HFFc6 (cell line): Measurements from ENCODE around the gene PARD3B. TPM values are rescaled to one million over a fixed set of nuclear protein-coding genes. Genes with fewer than 3 reads are reported as not detected.

Experiments
- DNase-seq: peaks from one replicate; pipeline ENCODE4 v3.0.0-alpha.2; 2018
- H3K27ac Mint-ChIP-seq: 2 replicates; pipeline ENCODE4 v1.8.0; 2020; ENCODE audit warnings: mild to moderate bottlenecking, mixed read lengths
- H3K27me3 Mint-ChIP-seq: 2 replicates; pipeline ENCODE4 v1.8.0; 2021; ENCODE audit warnings: mild to moderate bottlenecking, moderate library complexity, mixed read lengths; ENCODE audit not compliant: insufficient read depth
- H3K36me3 Mint-ChIP-seq: 2 replicates; pipeline ENCODE4 v1.8.0; 2021; ENCODE audit warnings: low read depth, mixed read lengths
- H3K4me1 Mint-ChIP-seq: 2 replicates; pipeline ENCODE4 v1.8.0; 2020; ENCODE audit warnings: low read depth, mixed read lengths
- H3K4me3 Mint-ChIP-seq: 2 replicates; pipeline ENCODE4 v1.8.0; 2020; ENCODE audit warnings: mild to moderate bottlenecking, moderate library complexity, mixed read lengths
- H3K9me3 Mint-ChIP-seq: 2 replicates; pipeline ENCODE4 v1.8.0; 2020; ENCODE audit warnings: mild to moderate bottlenecking, mixed read lengths
- CTCF ChIP-seq: fragments of 200-600 bp; sonication (generic); IDR thresholded peaks from 2 replicates; pipeline ENCODE4 v1.5.0; 2021; ENCODE audit warnings: antibody characterized with exemption, mild to moderate bottlenecking
- total RNA-seq, 6 experiments: library from RNA; stranded (reverse); fragmentation: NEBNext Ultra II Directional; extraction: Animal tissue kit (Norgen Biotek cat#: 25700); gene quantifications; 2 replicates in 1 of 6; 3 replicates in 5 of 6; pipeline ENCODE4 v1.2.3, GENCODE V29; 2021

The PARD3B gene
- total RNA-seq, 6 experiments from 2014 or later: 14.0 to 22.4 (median 15.3) TPM

- H3K4me1 Mint-ChIP-seq: 0 out of 2 replicates have a peak, but pooled peaks cover 6% of the 10 kb centered on the region
- DNase-seq: no peak
- no peak for TF ChIP-seq CTCF
- no peaks in the 10 kb centered on the region for H3K27me3 Mint-ChIP-seq
- no peak overlapping the region for H3K27ac Mint-ChIP-seq
- peaks cover 6% of the 10 kb centered on the region; the same call in 1 of the 2 replicates for H3K36me3 Mint-ChIP-seq
- no peak overlapping the region for H3K4me3 Mint-ChIP-seq
- H3K9me3 Mint-ChIP-seq: no peaks in the 10 kb centered on the region
Measured at GRCh38 chr2:205556357-205556756, 1011.1 kb downstream of the PARD3B start.

- no peak overlapping the region for H3K27ac Mint-ChIP-seq
- no peaks in the 10 kb centered on the region for H3K27me3 Mint-ChIP-seq
- H3K4me1 Mint-ChIP-seq: 0 out of 2 replicates have a peak, but pooled peaks cover 6% of the 10 kb centered on the region
- H3K4me3 Mint-ChIP-seq: no peak overlapping the region
- DNase-seq: no peak
- TF ChIP-seq CTCF: no peak
- no peaks in the 10 kb centered on the region for H3K9me3 Mint-ChIP-seq
- H3K36me3 Mint-ChIP-seq: peaks cover 6% of the 10 kb centered on the region; the same call in 1 of the 2 replicates
Measured at GRCh38 chr2:205556841-205557539, 1011.7 kb downstream of the PARD3B start.

- no peak for DNase-seq
- Mint-ChIP-seq H3K27me3 (no peaks in the 10 kb centered on the region), H3K27ac (no peak overlapping the region), H3K36me3 (peaks cover 6% of the 10 kb centered on the region; the same call in 1 of the 2 replicates), H3K4me3 (no peak overlapping the region), H3K9me3 (no peaks in the 10 kb centered on the region), H3K4me1 (0 out of 2 replicates have a peak, but pooled peaks cover 6% of the 10 kb centered on the region)
- TF ChIP-seq CTCF: no peak
Measured at GRCh38 chr2:205557873-205558272, 1012.6 kb downstream of the PARD3B start.

- Mint-ChIP-seq H3K9me3 (no peaks in the 10 kb centered on the region), H3K27ac (no peak overlapping the region), H3K36me3 (peaks cover 6% of the 10 kb centered on the region; the same call in 1 of the 2 replicates), H3K27me3 (no peaks in the 10 kb centered on the region), H3K4me1 (peaks cover 12% of the 10 kb centered on the region), H3K4me3 (no peak overlapping the region)
- DNase-seq: no peak
- no peak for TF ChIP-seq CTCF
Measured at GRCh38 chr2:205561441-205561840, 1016.2 kb downstream of the PARD3B start.

- no peak for DNase-seq
Measured at GRCh38 chr2:205563646-205564045, 1018.4 kb downstream of the PARD3B start.

More at GRCh38 chr2:205563646-205564045, 1018.4 kb downstream of the PARD3B start:
- H3K36me3 Mint-ChIP-seq: no peaks in the 10 kb centered on the region
- no peaks in the 10 kb centered on the region for H3K9me3 Mint-ChIP-seq
- H3K27ac Mint-ChIP-seq: no peak overlapping the region
- peak; percentile 70 for TF ChIP-seq CTCF
- no peak overlapping the region for H3K4me3 Mint-ChIP-seq
- H3K27me3 Mint-ChIP-seq: peaks cover 5% of the 10 kb centered on the region; the same call in 1 of the 2 replicates
- peaks cover 12% of the 10 kb centered on the region for H3K4me1 Mint-ChIP-seq
